ENCODE data around the gene STAG3. TPM values are rescaled to one million over a fixed set of nuclear protein-coding genes. Genes with fewer than 3 reads are reported as not detected.
"Not testable (repeated sequence)": the region's sequence is repeated elsewhere in the genome, so short reads cannot be mapped to it uniquely, and the experiment has no call there.

Gene STAG3
- total RNA-seq, 1 experiment from 2014 or later: 3.1 TPM

- H3K14ac ChIP-seq (ENCODE audit: insufficient read depth, low read length); H3K9ac ChIP-seq (ENCODE audit: extremely low read depth, insufficient read length, low read length); H3T11ph ChIP-seq (ENCODE audit: low read length); H3K23ac ChIP-seq (ENCODE audit: insufficient read length, low read depth, low read length); H2BK15ac ChIP-seq (ENCODE audit: low read depth, low read length); H3K79me2 ChIP-seq (ENCODE audit: insufficient read depth, low read length); H3K56ac ChIP-seq (ENCODE audit: insufficient read length, low read depth, low read length); H3K4me1 ChIP-seq (ENCODE audit: insufficient read depth, low read length); H2BK12ac ChIP-seq (ENCODE audit: insufficient read length, low read depth, low read length); H3K27me3 ChIP-seq (ENCODE audit: insufficient read depth, low read length); H4K8ac ChIP-seq (replicated peaks; ENCODE audit: insufficient read length, low read depth, low read length); H2BK120ac ChIP-seq (ENCODE audit: low read depth, low read length, poor library complexity, severe bottlenecking); H2AFZ ChIP-seq (ENCODE audit: low read length); H3K27me3 Mint-ChIP-seq (ENCODE audit: low read depth); H4K91ac ChIP-seq (ENCODE audit: insufficient read length, low read depth, low read length); H3K9me3 ChIP-seq (ENCODE audit: control insufficient read depth, low read depth, low read length); H2AK5ac ChIP-seq (ENCODE audit: insufficient read length, low read length); H4K20me1 ChIP-seq (ENCODE audit: control insufficient read depth, insufficient read depth, insufficient read length); H3K9me3 Mint-ChIP-seq; H3K36me3 Mint-ChIP-seq (ENCODE audit: insufficient read depth in 1 of 3, low read depth in 3 of 3); H4K5ac ChIP-seq (ENCODE audit: insufficient read length, low read depth, low read length); H2BK20ac ChIP-seq (ENCODE audit: low read depth, low read length, poor library complexity, severe bottlenecking); H2BK5ac ChIP-seq (ENCODE audit: insufficient read length, low read length); H3K4me2 ChIP-seq (ENCODE audit: insufficient read depth, insufficient read length, low read length); H3K4ac ChIP-seq (ENCODE audit: low read depth, low read length); H3K23me2 ChIP-seq (ENCODE audit: insufficient read length, low read depth, low read length, poor library complexity, severe bottlenecking); H3K79me1 ChIP-seq (ENCODE audit: insufficient read depth, low read depth, low read length, poor library complexity, severe bottlenecking); H3K4me3 Mint-ChIP-seq; DNase-seq: not testable (repeated sequence)
- Mint-ChIP-seq H3K4me1 (peaks cover 46 to 57% of the 10 kb centered on the region in 2 experiments), H3K27ac (peak overlapping the region; percentile 98 to 99 (median 98); a peak in 6 of 7 replicates)
- Histone ChIP-seq H3K27ac (ENCODE audit: insufficient read length, low read depth, low read length) (peak overlapping the region; percentile 60), H3K18ac (ENCODE audit: insufficient read length, low read depth, low read length) (peak overlapping the region; percentile 21)
- WGBS (ENCODE audit: extremely low coverage, insufficient read length, low lambda C conversion rate): no CpG with 5 or more reads among the region's 9 CpGs
Observed at GRCh38 chr7:100246865-100247137, 69.1 kb downstream of the STAG3 start.

Data from H9 (cell line).